Umbilical cord (tissue), 2 donors: ENCODE measurements around the gene RRP1. TPM values are rescaled to one million over a fixed set of nuclear protein-coding genes. Genes with fewer than 3 reads are reported as not detected.
A peak's percentile ranks its signal among the peaks of the same experiment; 100 is the strongest.

ENCODE experiments used
- DNase-seq: peaks from one replicate; pipeline ENCODE4 v3.0.0-alpha.2; 2015; ENCODE audit warnings: low spot score
- total RNA-seq: library from RNA; depleted of rRNA; stranded (reverse); fragments of >200 nt; gene quantifications from one replicate; pipeline ENCODE4 v1.2.3, GENCODE V29; 2014; ENCODE audit warnings: low replicate concordance; ENCODE audit not compliant: insufficient read depth

RRP1 gene
- total RNA-seq, 1 donor from 2014 or later, result 12.3 TPM

- DNase-seq, result no peak
Measured at GRCh38 chr21:43800566-43800965, 11.2 kb downstream of the RRP1 start.

GRCh38 chr21:43801006-43801783 is 11.8 kb downstream of the RRP1 start:
- DNase-seq, result no peak

- DNase-seq, result no peak
Measured at GRCh38 chr21:43802713-43803313, 13.4 kb downstream of the RRP1 start.

DNA sequence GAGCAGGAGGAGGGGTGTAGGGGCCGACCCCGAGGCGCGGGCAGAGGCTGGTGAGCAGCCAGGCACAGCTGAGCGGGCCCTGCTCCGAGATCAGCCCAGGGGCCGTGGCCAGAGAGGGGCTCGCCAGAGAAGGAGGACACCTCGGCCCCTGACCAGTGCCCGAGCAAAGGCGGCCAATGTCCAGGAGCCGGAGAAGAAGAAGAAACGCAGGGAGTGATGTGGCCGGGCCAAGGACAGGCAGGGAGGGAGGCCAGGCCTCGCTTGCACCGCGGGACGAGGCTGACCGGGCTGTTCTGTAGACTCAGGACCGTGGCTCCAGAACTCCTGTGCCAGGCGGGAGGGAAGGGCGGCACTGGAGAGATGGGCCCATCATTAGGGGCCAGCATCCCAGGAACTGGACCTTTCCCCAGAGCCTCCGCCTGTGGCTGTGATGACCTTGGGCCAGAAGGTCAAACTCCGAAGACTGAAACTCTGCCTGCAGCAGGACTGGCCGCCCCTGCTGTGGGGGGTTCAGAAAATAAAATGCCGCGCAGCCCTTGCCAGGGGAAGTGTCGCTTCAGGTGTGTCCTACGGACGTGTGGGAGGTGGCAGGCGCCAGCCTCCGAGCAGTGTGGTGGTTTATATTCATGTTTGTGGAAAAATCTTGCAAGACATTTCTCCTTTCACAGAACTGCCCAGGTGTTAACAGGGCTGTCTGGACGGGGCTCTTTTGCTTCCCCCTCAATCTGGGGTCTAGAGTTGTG is 14.4 kb downstream of the RRP1 start:
- no peak for DNase-seq

GRCh38 chr21:43805275-43805800 is 16.0 kb downstream of the RRP1 start:
- DNase-seq, result no peak

DNA sequence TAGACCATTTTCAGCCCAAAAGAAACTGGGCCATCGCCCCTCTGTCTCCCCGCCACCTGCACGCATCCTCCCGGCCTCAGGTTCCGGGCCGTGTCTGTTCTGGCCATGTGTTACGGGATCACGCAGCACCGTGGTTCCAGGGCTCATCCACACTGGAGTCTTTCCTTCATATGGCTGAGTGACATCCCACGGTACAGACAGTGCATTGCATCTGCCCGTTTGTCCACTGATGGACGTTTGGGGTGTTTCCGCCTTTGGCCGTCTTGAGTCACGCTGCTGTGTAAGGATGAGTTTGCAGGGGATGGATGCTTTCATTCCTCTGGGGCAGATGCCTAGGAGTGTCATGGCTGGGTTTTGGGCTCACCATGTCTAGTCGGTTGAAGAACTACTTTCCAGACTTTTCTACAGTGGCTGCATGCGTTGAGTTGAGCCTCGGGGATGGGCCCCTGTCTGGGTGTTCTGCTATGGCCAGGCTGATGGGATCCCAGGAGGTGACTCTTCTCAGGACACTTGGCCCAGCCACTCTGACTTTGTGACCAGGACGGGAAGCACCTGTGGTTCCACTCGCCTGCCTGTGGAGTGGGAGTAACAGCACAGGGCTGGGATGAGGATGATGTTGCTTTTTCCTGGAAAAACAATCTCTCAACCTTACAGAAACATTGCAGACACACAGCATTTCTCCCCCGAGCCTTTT is 16.8 kb downstream of the RRP1 start:
- DNase-seq, result no peak

DNA sequence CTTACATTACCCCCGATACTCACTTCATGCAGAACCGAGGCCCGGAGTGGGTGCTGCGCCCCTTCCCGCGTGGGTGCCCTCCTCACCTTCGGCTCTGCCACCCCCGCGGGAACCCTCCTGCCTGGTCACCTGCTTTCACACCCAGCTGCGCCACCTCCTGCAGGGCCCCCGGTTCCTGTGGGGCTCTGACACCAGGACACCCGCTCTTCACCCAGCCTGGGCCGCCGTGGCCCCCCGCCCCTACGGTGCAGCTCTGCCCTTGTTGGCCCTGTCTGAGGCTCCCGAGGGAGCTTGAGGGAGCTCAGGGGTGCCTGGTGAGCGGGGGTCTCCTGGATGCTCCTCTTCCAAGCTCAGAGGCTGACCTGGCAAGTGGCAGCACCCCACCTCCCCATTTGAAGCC is 19.0 kb downstream of the RRP1 start:
- DNase-seq, result no peak

GRCh38 chr21:43808832-43809251 is 19.5 kb downstream of the RRP1 start:
- peak; percentile 35 for DNase-seq

- no peak for DNase-seq
Measured at GRCh38 chr21:43809346-43809799, 20.0 kb downstream of the RRP1 start.

- no peak for DNase-seq
Measured at GRCh38 chr21:43809853-43810504, 20.6 kb downstream of the RRP1 start.

- peak; percentile 63 for DNase-seq
Measured at GRCh38 chr21:43810505-43811261, 21.3 kb downstream of the RRP1 start.

- DNase-seq, result no peak
Measured at GRCh38 chr21:43811262-43812105, 22.1 kb downstream of the RRP1 start.

DNA sequence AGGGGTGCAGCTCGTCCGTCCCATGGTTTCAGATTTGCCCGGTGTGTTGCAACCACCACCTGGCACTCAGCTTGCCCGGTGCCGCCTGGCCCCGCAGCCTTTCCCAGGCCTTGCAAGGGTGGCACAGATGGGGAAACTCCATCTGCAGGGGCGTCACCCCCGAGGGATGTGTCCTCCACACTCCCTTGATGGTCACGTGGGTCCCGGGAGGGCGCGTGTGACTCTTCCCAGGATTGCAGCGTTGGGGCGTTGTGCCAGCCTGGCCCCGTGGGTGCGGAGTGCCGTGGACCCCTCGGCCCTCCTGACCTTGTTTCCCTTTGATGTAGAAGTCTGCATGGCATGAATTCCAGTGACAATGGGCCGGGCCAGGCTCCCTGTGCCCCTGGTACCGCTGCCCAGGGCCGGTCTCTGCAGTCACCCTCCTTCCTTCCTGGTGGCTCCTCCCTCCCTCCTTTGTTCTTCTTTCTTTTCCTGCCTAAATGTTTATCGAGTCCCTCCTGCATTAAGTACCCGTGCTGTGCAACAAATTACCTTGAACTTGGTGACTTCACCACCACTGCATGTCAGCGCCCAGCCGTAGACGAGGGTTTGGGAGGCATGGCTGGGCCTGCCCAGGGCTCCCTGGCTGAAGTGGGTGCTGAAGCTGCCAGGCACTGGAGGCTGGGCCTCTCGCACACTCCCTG is 22.9 kb downstream of the RRP1 start:
- DNase-seq, result no peak

GRCh38 chr21:43812957-43813655 is 23.7 kb downstream of the RRP1 start:
- no peak for DNase-seq

DNA sequence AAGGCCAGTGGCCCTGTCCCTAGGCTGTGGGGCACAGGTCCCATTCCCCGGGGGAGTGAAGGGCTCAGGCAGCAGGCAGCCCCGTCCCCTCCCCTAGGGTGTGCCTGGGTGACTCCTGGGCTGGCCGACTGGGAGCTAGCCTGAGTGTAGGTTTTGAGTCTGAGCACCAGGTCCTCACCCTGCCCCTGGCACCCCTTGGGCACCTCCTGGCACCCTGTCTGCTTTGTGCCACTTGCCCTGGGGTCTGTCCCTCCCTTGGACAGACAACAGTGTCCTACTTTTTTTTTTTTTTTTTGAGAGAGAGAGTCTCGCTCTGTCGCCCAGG is 24.2 kb downstream of the RRP1 start:
- DNase-seq, result no peak

DNA sequence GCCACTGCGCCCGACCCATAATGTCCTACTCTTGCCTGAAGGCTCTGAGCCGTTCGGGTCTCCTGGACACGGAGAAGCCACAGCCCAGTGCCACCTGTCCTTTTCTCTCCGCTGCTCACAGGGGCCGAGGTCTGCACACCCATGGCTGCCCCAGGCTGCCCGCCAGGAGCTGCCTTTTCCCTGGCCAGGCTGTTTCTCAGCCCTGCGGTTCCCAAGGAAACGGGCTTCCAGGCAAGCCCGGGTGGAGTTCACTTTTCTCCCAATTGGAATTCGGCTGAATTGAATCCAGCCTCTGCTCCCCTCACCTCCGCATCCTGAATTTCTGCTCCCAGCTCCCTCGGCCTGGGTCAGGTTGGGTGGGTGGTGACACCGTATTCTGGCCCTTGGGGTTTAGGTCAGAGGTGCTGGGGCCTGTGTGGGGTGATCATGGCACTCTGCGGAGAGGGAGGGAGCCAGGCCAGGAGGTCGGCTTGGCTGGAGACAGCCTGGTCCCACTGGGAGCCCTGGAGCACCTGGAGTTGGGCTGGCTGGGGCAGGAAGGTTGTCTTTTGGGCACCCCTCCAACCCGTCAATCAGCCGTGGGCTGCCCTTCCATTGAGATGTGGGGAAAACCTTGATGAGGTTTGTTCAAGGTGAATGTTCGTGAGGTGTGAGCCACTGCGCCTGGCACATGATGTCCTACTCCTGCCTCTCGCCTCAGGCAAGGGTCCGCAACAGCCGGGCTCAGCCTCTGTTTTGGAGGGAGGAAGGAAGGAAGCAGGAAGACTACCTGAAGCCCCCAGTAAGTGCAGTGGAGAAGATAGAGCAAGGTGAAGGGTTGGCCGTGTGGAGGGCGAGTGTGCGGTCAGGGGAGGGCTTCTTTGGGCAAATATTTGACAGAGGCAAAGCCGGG is 25.1 kb downstream of the RRP1 start:
- DNase-seq, result no peak

GRCh38 chr21:43815107-43815613 is 25.8 kb downstream of the RRP1 start:
- no peak for DNase-seq
